ENCODE data around the gene NGLY1.
A peak's percentile ranks its signal among the peaks of the same experiment; 100 is the strongest.

NGLY1 gene

DNA sequence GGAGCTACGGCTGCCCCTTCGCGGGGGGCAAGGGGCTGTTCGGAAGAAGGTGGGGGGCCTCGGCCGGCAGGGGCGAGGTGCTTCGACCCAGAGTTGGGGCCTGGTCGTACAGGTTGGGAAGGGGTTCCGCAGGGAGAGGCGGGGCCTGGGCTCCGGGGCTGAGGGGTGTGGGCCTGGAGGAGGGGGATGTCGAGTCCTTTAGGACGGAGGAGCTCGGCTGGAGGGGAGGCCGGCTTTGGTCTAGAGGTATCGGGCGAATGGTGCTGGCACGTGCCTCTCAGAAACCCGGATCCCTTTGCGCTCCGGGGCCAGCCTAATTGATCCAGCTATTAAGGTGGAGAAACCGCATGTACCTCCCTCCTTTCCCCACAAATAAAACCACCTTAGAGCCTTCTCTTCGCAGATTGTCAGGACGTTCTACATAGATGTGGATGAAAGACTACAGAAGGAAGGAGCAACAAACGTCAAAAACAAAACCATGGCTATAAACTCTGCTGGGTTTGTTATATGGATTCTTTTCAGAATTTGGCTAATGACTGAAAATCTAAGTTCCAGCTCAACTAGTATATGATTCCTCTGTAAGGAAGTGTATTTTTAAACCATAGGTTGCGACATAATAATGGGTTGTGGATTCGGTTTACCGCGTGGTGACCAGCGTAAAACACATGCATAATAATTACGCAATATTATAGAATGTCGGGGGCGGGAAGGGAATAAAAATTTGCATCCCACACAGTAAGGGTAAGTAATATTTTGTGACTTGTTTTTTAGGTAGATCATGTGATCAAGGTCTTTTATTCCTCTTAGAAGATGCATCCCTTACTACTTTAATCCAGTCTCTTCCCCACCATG, 644 bp upstream of the NGLY1 start:
- DNase-seq, result peak in 1 of 5 donors; percentile 41

DNA sequence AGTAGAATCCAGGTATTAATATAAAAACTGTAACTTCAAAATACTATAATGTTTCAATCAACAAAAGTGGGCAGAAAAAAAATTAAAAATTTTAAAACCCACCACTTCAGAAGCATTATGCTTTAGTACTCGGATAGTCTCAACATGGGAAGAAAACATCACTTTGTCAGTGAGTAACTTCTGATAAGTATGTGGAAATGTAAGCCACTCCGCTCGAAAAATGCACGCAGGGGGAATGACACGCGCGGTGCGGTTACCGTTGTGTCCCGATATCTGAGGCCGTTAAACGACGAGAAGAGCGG, 656 bp downstream of the NGLY1 start:
- DNase-seq, result no peak

DNA sequence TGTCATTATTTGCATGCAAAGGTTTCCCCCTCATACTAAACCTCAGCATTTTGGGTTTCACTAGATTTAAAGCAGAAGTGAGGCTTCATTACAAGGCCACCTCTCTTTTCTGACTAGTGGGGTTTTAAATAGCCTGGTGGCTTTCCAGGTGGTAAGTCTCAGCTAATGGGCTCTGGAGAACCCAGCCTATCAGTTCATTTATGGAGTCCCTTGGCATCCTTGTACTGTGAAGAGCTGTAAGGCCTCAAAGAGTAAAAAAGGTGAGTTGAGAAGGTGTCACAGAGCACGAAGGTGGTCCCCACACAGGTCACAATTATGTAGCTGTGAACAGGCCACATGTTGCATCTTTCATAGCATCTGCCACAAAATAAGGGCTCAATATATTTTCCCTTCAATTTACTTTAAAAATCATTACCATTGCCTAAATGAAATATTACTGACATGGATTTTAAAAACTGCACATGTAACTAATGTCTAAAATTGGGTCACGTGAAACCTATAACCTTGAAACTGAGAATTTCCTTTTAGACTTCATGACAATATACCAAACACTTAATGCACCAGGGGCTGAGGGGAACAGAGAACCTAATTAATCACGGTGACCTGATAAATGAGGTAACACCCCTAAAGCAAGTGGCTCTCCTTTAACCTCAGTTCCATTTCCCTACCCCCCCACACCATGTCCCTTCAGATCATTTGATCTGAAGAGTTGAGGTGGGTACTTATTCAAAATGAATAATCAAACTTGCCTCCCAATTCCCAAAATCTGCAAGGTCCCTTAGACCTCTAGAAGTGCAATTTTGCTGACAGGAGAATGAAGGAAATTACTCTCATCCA, 1.3 kb downstream of the NGLY1 start:
- DNase-seq, result no peak

DNA sequence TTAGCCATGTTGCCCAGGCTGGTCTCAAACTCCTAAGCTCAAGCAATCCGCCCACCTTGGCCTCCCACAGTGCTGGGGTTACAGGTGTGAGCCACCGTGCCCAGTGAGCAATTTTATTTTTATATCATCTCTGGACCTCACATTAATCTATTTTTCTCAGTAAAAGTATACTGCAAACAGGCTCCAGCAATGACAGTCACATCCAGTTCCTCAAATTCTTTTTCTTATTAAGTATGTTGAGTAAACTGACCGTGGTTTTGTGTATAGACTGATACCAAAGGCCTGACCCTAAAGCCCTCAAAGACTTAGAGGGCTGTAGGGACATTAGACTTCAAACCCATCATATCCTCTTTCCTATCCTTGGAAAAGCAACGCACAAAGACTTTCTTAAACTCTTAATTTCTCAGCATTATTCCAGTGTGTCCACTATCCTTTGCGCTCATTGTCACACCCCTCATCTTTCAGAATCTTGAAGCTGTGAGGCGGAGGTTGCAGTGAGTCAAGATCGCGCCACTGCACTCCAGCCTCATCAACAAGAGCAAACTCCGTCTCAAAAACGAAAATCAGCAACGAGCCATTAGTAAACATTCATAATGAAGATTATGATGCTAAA, 2.0 kb downstream of the NGLY1 start:
- no peak for DNase-seq

DNA sequence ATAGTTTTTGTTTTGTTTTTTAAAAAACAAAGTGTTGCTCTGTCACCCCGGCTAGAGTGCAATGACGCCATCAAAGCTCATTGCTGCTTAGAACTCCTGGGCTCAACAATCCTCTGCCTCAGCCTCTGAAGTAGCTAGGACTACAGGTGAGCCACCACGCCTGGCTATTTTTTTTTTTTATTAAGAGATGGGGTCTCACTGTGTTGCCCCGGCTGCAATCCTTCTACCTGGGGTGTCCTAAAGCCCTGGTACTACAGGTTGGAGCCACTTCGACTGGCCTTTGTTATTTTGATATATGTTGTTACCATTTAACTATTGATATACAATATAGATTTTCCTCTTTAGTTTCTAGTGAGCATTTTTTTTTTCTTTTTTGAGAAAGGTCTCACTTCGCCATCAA, 2.6 kb downstream of the NGLY1 start:
- DNase-seq, result no peak

DNA sequence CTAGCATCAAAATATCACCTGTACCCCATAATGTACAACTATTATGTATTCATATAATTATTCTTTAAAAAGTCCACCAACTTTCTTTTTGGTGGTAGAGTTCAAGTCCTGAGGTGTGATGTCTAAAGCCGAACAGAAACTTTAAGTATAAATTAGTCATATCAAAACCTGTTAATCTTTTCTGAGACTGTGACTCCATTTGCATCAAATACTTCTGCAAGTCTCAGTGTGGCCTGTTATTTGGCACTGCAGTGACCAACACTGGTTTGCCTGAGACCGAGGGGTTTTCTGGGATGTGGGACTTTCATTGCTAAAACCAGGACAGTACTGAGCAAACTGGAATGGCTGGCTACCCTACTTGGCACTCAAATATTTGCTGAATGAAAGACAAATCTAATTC, 7.3 kb downstream of the NGLY1 start:
- DNase-seq, result no peak

DNA sequence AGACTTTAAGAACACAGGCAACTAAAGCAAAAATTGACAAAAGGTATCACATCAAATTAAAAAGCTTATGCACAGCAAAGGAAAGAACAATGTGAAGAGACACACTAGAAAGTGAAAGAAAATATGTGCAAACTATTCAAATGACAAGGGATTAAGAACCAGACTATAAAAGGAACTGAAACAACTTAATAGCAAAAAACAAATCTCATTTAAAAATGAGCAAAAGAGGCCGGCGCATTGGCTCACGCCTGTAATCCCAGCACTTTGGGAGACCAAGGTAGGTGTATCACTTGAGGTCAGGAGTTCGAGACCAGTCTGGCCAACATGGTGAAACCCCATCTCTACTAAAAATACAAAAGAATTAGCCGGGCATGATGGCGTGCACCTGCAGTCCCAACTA, 14.4 kb downstream of the NGLY1 start:
- no peak for DNase-seq

DNA sequence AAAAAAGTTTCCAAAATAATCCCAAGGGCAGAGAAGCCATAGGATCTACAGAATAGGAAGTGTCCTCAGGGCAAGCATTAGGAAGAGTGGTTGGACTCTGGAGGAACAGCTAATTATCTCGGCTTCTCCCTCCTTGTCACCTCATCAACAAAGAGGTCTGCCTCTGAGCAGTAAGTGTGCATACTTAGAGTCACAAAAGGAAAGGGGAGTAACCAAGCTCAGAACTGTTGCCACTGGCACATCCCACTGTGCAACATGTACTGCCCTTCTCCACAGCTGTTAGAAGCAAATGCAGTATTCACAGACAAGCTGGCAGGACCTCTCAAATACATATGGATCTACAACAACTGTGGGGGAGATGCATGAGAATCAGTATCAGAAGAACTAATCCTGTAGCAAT, 31.5 kb downstream of the NGLY1 start:
- no peak for DNase-seq

DNA sequence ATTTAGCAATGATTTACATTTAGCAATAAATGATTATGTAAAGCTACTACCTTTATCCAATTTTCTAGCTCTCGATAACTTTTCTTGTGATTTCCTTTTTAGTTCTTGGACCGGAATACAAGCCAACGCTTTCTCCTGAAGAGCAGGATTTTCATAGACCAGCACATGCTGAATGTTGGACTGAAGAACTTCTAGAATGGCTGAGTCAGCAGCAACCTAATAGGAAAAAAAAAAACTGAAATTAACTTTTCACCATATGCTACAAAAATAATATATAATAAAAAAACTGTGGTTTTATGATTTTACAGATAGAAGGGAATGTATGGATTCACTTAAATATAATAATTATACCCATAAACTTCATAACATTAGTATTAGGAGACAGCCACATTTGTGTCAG, 32.2 kb downstream of the NGLY1 start:
- DNase-seq, result no peak

DNA sequence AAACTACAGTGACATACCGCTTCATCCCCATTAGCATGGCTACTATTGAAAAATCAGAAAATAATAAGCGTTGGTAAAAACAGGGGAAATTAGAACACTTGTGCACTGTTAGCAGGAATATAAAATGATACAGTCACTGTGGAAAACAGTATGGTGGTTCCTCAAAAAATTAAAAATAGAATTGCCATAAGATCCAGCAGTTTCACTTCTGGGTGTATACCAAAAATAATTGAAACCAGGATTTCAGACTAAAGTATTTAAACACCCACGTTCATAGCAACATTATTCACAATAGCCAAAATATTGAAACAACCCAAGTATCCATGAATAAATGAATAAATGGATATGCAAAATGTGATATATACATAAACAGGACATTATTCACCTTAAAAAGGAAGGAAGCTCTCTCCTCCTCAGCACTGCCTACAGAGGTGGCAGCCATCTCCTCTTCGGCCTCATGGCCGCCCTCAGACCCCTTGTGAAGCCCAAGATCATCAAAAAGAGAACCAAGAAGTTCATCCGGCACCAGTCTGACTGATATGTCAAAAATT, 34.1 kb downstream of the NGLY1 start:
- DNase-seq, result no peak

DNA sequence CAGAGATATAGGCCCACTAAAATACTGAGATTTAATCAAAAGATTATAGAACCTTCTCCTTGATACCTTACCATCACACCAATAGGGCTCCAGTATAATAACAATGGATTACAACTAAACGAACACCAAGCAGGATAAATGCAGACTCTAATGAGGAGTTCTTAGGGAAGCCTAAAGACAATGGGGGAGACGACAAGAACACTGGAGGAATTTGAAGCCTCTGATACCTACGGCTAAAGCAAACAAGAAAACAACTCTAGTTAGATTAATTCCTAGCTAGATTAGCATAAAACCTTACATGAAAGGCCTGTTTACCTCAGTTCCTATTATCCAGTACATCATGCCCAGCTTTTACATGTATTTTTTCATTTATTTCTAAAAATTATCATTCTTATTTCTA, 35.1 kb downstream of the NGLY1 start:
- DNase-seq, result no peak

DNA sequence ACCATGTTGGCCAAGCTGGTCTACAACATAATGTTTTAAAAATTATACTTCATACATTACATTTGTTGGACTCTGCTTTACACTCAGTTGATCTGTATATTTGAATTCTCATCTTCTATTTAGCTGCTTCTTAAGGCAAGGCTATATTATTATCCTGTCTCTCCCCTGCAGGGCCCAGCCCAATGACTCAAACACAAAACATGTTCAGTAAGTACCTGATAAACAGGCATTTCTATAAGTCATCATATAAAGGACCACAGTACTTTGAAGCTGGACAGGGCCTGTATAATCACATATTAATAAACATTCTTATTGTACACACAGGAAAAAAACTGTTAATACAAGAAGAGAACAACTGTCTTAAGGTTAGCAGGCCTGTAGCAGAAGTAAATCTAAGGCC, 36.2 kb downstream of the NGLY1 start:
- DNase-seq, result no peak

DNA sequence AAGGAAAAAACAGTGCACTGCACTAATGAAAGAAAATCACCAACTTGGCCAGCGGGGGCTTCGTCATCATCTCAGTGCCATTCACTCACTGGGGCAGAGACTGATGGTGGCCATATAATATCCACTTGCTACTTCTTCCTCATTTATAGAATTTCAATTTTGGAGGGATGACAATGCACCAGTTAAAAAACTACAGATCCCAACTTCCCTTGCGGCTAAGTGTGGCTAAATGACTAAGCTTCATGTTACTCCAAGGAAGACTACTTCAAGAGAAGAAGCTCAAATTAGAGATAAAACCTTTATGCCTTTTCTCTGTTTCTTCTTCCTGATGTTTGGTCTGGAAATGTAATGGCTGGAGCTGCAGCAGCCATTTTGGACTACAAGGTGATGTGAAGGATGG, 38.8 kb downstream of the NGLY1 start:
- no peak for DNase-seq

DNA sequence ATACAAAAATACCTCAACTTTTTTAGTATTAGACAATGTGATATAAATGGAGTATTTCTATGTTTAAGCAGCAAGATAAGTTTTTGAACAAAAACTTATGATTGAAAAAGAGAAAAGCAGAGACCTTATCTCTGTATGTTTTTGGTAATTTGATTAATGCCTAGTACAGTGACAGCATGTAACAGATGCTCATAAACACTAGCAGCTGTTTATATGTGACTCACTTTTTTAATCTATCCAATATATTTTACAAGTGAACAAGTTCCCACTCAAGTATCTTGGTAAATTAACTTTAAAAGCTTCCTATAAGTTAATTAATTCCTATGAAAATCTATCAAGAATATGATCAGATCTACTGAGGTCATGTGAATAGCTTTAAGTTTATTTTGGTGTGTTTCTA, 55.1 kb downstream of the NGLY1 start:
- DNase-seq, result no peak

DNA sequence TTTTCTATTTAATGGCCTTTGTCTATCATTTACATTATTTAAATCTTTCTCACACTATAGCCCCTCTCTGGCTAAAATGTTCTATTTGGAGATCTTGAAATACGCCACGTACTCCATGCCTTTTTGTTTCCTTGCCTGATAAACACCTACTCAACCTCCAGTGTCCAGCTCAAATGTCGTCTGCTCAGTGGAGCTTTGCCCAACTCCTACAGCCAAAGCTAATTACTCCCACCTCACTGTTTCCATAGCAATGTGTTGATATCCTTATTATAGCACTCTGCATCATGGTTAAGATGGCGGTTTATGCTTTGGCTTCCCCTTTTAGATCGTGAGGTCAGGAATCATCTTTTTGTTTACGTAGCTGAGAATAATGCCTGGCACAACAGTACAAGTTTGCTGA, 55.9 kb downstream of the NGLY1 start:
- no peak for DNase-seq

DNA sequence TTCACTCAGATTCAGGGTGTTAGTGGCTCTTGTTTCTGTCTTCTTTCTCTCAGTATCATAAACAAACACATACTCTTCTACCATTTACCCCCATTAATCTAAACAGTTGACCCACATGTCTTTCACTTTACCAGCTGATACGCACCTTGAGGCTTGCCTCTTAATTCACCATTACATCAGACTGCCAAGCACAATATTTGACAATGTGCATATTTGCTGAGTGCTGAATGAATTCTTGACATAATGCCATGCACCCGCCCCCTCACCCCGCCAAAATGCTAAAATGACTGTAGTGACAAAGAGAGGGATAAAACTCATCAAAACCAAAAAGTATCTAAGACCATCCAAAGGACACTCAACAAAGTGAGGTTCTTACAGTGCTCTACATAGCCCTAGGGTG, 57.4 kb downstream of the NGLY1 start:
- no peak for DNase-seq

DNA sequence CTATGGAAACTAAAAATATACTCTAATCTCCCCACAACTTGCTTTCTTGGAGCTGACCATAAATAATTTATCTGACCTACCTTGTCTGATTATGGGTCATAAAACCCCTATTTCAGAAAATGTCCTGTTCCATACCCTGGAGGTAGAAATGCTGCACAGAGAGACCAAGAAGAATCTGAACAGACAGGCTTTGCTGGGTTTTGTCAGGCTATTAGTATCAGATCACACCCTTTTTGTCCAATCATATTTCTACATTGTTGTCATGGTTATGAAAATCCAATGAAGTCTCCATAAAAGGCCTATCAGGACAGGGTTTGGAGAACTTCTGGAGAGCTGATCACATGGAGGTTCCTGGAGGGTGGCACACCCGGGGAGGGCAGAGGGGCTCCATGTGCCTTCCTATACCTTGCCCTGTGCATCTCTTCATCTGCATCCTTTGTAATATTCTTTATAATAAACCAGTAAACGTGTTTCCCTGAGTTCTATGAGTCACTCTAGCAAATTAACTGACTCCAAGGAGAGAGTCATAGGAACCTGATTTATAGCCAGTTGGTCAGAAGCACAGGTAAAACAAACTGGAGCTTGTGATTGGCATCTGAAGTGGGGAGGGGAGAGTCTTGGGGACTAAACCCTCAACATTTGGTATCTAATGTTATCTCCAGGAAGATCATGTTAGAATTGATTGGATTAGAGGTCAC, 58.1 kb downstream of the NGLY1 start:
- no peak for DNase-seq

DNA sequence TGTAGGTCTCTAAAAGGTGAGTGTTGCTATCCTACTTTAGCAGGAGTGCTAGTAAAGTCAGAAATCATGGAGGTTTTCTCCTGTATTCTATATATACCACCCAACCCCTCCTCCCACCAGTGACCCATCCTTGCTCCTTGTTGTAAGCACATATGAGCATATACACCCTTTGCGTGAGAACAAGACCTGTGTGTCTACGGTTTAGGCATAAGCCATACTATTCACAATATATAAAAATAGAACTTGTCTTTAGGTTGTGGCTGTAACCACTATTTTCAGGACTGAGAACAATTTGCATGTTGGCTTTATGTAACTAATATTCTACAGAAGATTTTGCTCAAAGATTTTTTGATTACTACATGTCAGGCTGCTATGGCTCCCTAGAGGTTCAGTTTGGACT, 59.4 kb downstream of the NGLY1 start:
- DNase-seq, result no peak

DNA sequence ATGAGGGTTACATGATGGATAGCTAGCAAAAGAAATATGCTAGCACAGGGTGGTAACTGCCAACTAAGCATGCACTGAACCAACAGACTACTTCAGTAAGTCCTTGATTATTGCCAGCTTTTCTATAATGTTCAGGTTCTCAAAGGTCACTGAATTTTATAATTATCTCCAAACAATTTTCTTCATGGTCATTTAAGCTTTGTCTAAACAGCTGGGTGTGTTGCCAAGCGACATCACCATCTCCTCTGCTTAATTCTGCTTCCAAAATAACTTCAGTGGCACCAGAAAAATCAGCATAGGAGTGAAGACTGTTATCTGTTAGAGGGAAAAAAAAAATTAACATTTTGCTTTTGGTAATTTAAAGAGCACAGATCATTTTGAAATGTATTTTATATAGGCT, 63.9 kb downstream of the NGLY1 start:
- no peak for DNase-seq

DNA sequence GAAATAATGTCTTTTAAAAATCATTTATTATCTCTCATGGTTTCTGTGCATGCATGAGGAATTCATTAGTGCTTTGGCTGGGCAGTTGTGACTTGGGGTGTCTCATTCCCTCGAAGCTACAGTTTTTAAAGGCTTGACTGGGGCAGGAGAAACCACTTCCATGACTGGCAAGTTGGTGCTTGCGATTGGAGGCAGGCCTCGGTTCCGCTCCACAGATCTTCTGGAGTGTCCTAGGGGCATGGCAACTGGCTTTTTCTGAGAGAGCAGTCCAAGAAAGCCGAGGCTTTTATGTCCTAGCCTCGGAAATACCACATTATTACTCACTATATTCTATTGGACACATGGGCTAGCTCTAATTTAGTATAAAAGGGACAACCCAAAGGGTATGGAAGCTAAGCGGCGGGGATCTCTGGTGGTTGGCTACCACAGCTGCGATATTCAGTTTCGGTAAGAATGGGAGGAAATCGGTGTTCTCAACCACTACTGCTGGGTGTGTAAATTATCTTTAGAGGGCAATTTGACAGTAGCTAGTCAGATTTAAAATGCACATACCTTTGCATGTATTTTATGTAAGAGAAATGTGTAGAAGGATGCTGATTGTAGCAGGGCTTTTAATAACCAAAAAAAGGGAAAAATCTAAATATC, 69.8 kb downstream of the NGLY1 start:
- no peak for DNase-seq

DNA sequence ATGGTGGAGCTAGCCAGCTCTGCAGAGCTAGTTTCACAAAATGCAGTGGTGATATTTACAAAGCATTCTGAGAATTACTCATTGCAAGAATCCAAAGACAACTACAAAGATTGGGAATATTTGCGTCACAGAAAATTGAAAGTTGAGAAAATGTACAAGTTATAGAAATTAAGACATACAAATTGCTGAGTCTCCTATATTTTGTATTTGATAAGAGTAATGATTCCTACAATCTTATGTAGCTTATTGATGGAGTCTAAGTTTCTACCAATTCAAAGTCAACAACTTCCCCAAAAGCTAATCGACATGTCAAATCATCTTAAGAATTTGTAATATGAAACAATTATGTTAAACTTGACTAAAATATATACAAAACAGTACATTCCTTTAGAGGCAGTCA, 72.2 kb downstream of the NGLY1 start:
- DNase-seq, result no peak

DNA sequence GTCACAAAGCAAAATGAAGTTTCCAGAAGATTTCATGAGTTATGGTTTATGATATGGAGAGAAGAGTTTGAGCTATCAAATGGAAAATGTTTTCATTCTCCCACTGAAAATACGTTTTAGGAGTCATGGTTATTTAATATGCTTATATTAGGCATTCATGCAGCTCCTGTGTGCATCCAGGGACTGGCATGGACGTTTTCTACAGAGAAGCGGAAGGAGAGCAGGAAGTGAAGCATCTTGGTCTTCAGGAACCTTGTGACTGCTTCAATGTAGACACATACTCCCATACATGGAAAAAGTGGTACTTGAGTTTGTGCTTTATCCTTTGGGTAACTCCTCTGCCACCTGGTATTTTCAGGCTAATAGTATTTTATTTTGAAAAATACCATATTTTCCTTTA, 75.2 kb downstream of the NGLY1 start:
- DNase-seq, result no peak

All from T-helper 1 cell (primary cell).